SU-DHL-6 (cell line): ENCODE data around the gene PPP2R5C.

Source experiments
- EZH2phosphoT487 ChIP-seq: fragments of 200-600 bp; sonication (generic), shearing (Covaris generic); conservative IDR thresholded peaks from 2 replicates; pipeline ENCODE4 v1.6.1; 2018; ENCODE audit warnings: mild to moderate bottlenecking, antibody characterized with exemption, low read length, moderate library complexity, mixed read lengths
- TF ChIP-seq, protein P1 (sequence below): fragments of 200-600 bp; sonication (generic); IDR thresholded peaks from one replicate; pipeline ENCODE4 v1.5.1; 2017; ENCODE audit warnings: antibody characterized with exemption, mild to moderate bottlenecking, low read length, moderate library complexity; ENCODE audit not compliant: insufficient read depth, poor library complexity, severe bottlenecking

GRCh38 chr14:101877766-101878165 is 116.3 kb downstream of the PPP2R5C start:
- TF ChIP-seq, protein P1, sequence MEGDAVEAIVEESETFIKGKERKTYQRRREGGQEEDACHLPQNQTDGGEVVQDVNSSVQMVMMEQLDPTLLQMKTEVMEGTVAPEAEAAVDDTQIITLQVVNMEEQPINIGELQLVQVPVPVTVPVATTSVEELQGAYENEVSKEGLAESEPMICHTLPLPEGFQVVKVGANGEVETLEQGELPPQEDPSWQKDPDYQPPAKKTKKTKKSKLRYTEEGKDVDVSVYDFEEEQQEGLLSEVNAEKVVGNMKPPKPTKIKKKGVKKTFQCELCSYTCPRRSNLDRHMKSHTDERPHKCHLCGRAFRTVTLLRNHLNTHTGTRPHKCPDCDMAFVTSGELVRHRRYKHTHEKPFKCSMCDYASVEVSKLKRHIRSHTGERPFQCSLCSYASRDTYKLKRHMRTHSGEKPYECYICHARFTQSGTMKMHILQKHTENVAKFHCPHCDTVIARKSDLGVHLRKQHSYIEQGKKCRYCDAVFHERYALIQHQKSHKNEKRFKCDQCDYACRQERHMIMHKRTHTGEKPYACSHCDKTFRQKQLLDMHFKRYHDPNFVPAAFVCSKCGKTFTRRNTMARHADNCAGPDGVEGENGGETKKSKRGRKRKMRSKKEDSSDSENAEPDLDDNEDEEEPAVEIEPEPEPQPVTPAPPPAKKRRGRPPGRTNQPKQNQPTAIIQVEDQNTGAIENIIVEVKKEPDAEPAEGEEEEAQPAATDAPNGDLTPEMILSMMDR: no peak
- no peak for TF ChIP-seq EZH2phosphoT487
